ENCODE results near the gene PRKN.

GRCh38 chr6:161853657-161854056 lies 873.9 kb downstream of the PRKN start:
- no peak for TF ChIP-seq CTCF (IDR thresholded peaks at IDR 0.05; ENCODE audit: borderline replicate concordance, extremely low read depth, low read length, poor library complexity, severe bottlenecking)
- no peak for TF ChIP-seq EZH2 (IDR thresholded peaks at IDR 0.05; ENCODE audit: borderline replicate concordance, low read depth, low read length, severe bottlenecking)

All from DND-41 (cell line).